CD14-positive monocyte (primary cell): Measurements from ENCODE around the gene SGO2. TPM values are rescaled to one million over a fixed set of nuclear protein-coding genes. Genes with fewer than 3 reads are reported as not detected.

Experiments
- DNase-seq, 3 donors: peaks; one replicate each; pipeline ENCODE4 v3.0.0-alpha.2; 2011 to 2022
- H2AFZ ChIP-seq: 2 replicates; pipeline ENCODE4 v1.6.0; 2012; ENCODE audit warnings: mild to moderate bottlenecking, low read depth, low read length, inconsistent platforms; ENCODE audit not compliant: insufficient read depth, poor library complexity, severe bottlenecking
- H3K27ac ChIP-seq, 2 donors: 1 replicate in 1 of 2; 2 replicates in 1 of 2; pipeline ENCODE4 v1.5.1; 2012 to 2013; ENCODE audit warnings: low read length in 2 of 2, control low read depth in 1 of 2, inconsistent platforms in 1 of 2, low read depth in 1 of 2, mild to moderate bottlenecking in 1 of 2
- H3K27me3 ChIP-seq, 2 donors: one replicate each; pipeline versions ENCODE4 v1.6.0 to v1.6.1; 2011 to 2013; ENCODE audit warnings: low read length in 2 of 2; ENCODE audit not compliant: control insufficient read depth in 2 of 2, insufficient read depth in 2 of 2
- H3K36me3 ChIP-seq, 2 donors: replicated peaks in 1 of 2; 1 replicate in 1 of 2; 2 replicates in 1 of 2; pipeline versions ENCODE4 v1.5.1 to v1.6.1; 2012 to 2013; ENCODE audit warnings: low read length in 2 of 2, control low read depth in 1 of 2, inconsistent platforms in 1 of 2, mild to moderate bottlenecking in 1 of 2; ENCODE audit not compliant: insufficient read depth in 2 of 2, control insufficient read depth in 1 of 2
- H3K4me1 ChIP-seq, 2 donors: 1 replicate in 1 of 2; 2 replicates in 1 of 2; pipeline versions ENCODE4 v1.5.1 to v1.6.1; 2012 to 2013; ENCODE audit warnings: low read length in 2 of 2, control low read depth in 1 of 2, inconsistent platforms in 1 of 2, mild to moderate bottlenecking in 1 of 2, moderate library complexity in 1 of 2; ENCODE audit not compliant: insufficient read depth in 2 of 2, control insufficient read depth in 1 of 2
- H3K4me2 ChIP-seq: replicated peaks from 2 replicates; pipeline ENCODE3; 2012; ENCODE audit warnings: low read length, moderate library complexity, mild to moderate bottlenecking; ENCODE audit not compliant: poor library complexity, severe bottlenecking; ENCODE audit errors: extremely low read depth
- H3K4me3 ChIP-seq, 3 experiments: fragments of 200-600 bp in 1 of 3; sonication (generic) in 1 of 3; replicated peaks in 1 of 3; 1 replicate in 2 of 3; 2 replicates in 1 of 3; pipeline ENCODE4 v1.5.1; 2011 to 2013; ENCODE audit warnings: low read length in 3 of 3, mild to moderate bottlenecking in 3 of 3, control low read depth in 2 of 3, low read depth in 2 of 3, inconsistent platforms in 1 of 3, moderate library complexity in 1 of 3
- H3K79me2 ChIP-seq: 2 replicates; pipeline ENCODE4 v1.6.0; 2012; ENCODE audit warnings: mild to moderate bottlenecking, control low read depth, inconsistent platforms, low read length, moderate library complexity; ENCODE audit not compliant: insufficient read depth
- H3K9ac ChIP-seq: 2 replicates; pipeline ENCODE4 v1.6.0; 2017; ENCODE audit warnings: low read length, mild to moderate bottlenecking; ENCODE audit not compliant: insufficient read depth, poor library complexity, severe bottlenecking
- H3K9me3 ChIP-seq, 2 donors: replicated peaks in 1 of 2; 1 replicate in 1 of 2; 2 replicates in 1 of 2; pipeline versions ENCODE4 v1.5.1 to v1.6.1; 2012 to 2013; ENCODE audit warnings: low read length in 2 of 2, control low read depth in 1 of 2; ENCODE audit not compliant: control insufficient read depth in 1 of 2, insufficient read depth in 1 of 2
- H4K20me1 ChIP-seq: 2 replicates; pipeline ENCODE4 v1.6.0; 2012; ENCODE audit warnings: mild to moderate bottlenecking, low read length, control low read depth, moderate library complexity; ENCODE audit not compliant: insufficient read depth
- H3K27ac Mint-ChIP-seq, 7 donors: one replicate each; pipeline ENCODE4 v1.8.0; 2020; ENCODE audit warnings: mild to moderate bottlenecking in 7 of 7, mixed read lengths in 7 of 7, moderate library complexity in 6 of 7, inconsistent platforms in 2 of 7
- H3K27me3 Mint-ChIP-seq, 3 donors: one replicate each; pipeline ENCODE4 v1.8.0; 2021 to 2022; ENCODE audit warnings: low read depth in 3 of 3, mild to moderate bottlenecking in 3 of 3, mixed read lengths in 3 of 3, moderate library complexity in 3 of 3, inconsistent platforms in 1 of 3
- H3K36me3 Mint-ChIP-seq, 2 donors: one replicate each; pipeline ENCODE4 v1.8.0; 2020; ENCODE audit warnings: mixed read lengths in 2 of 2, inconsistent platforms in 1 of 2, mild to moderate bottlenecking in 1 of 2
- H3K4me1 Mint-ChIP-seq: one replicate; pipeline ENCODE4 v1.8.0; 2020; ENCODE audit warnings: mild to moderate bottlenecking, mixed read lengths
- H3K4me3 Mint-ChIP-seq, 2 donors: one replicate each; pipeline ENCODE4 v1.8.0; 2020; ENCODE audit warnings: mild to moderate bottlenecking in 2 of 2, mixed read lengths in 2 of 2, moderate library complexity in 1 of 2
- H3K9me3 Mint-ChIP-seq, 7 donors: one replicate each; pipeline ENCODE4 v1.8.0; 2020 to 2022; ENCODE audit warnings: mixed read lengths in 7 of 7, mild to moderate bottlenecking in 6 of 7, moderate library complexity in 6 of 7, inconsistent platforms in 2 of 7
- CTCF ChIP-seq: fragments of 200-600 bp; IDR thresholded peaks from one replicate; pipeline ENCODE4 v1.8.0; 2022; ENCODE audit warnings: antibody characterized with exemption, mild to moderate bottlenecking
- WGBS: methylation state at CpG from one replicate; pipeline ENCODE4 v1.1.5; 2013; ENCODE audit warnings: missing lambda C conversion rate; ENCODE audit not compliant: insufficient coverage; 5-methylcytosine and 5-hydroxymethylcytosine counted together
- intact Hi-C, 2 donors: fragments of 100-400 bp; cut with micrococcal nuclease; formaldehyde crosslinking; loops; one replicate each; pipeline versions ENCODE4 v1.15.0 to v1.15.1; 2023
- polyA plus RNA-seq, 3 donors: library from polyadenylated mRNA; depleted of rRNA in 1 of 3; unstranded in 2 of 3; stranded (reverse) in 1 of 3; fragments of 300-500 nt in 2 of 3; fragments of >200 nt in 1 of 3; fragmentation: Illumina TruSeq in 2 of 3; gene quantifications; 1 replicate in 2 of 3; 2 replicates in 1 of 3; pipeline ENCODE4 v1.2.3, GENCODE V29; 2012 to 2021

SGO2 gene
- polyA plus RNA-seq, 3 donors, result 0.49 to 1.5 (median 1.4) TPM

- Mint-ChIP-seq H3K9me3 (peaks cover 0 to 2% (median 0%) of the 10 kb centered on the region in 7 donors), H3K4me3 (no peak overlapping the region), H3K36me3 (no peaks in the 10 kb centered on the region), H3K27ac (no peak overlapping the region), H3K4me1 (no peaks in the 10 kb centered on the region), H3K27me3 (peaks cover 0 to 5% (median 0%) of the 10 kb centered on the region in 3 donors)
- Histone ChIP-seq H3K27ac (no peak overlapping the region), H3K4me3 (no peak overlapping the region), H3K9me3 (no peaks in the 10 kb centered on the region), H3K27me3 (no peaks in the 10 kb centered on the region), H3K36me3 (no peaks in the 10 kb centered on the region), H3K4me1 (no peaks in the 10 kb centered on the region), H4K20me1 (no peaks in the 10 kb centered on the region), H3K4me2 (no peak overlapping the region), H3K9ac (no peak overlapping the region), H3K79me2 (no peaks in the 10 kb centered on the region), H2AFZ (no peak overlapping the region)
- intact Hi-C loops, result no loop called here
- no peak for DNase-seq
- WGBS, result no CpG with 5 or more reads among the region's 3 CpGs
- TF ChIP-seq CTCF, result no peak
Observed at GRCh38 chr2:200595913-200596312, 69.9 kb downstream of the SGO2 start.

GRCh38 chr2:200596774-200597570, 71.0 kb downstream of the SGO2 start:
- TF ChIP-seq CTCF, result no peak
- Histone ChIP-seq H3K4me3 (no peak overlapping the region), H3K4me1 (no peaks in the 10 kb centered on the region), H3K9me3 (no peaks in the 10 kb centered on the region), H3K36me3 (no peaks in the 10 kb centered on the region), H3K9ac (no peak overlapping the region), H3K27me3 (no peaks in the 10 kb centered on the region), H3K27ac (no peak overlapping the region), H2AFZ (no peak overlapping the region), H3K79me2 (no peaks in the 10 kb centered on the region), H4K20me1 (no peaks in the 10 kb centered on the region), H3K4me2 (no peak overlapping the region)
- no peak overlapping the region for H3K4me3 Mint-ChIP-seq
- no peaks in the 10 kb centered on the region for H3K4me1 Mint-ChIP-seq
- no peak for DNase-seq
- peaks cover 0 to 2% (median 0%) of the 10 kb centered on the region in 7 donors for H3K9me3 Mint-ChIP-seq
- WGBS, result 100% methylated on average over 2 of the region's 5 CpGs
- H3K27ac Mint-ChIP-seq, result no peak overlapping the region
- peaks cover 0 to 4% (median 0%) of the 10 kb centered on the region in 3 donors for H3K27me3 Mint-ChIP-seq
- intact Hi-C loops, result no loop called here
- no peaks in the 10 kb centered on the region for H3K36me3 Mint-ChIP-seq
